ENCODE data around the gene SMARCAL1. TPM values are rescaled to one million over a fixed set of nuclear protein-coding genes. Genes with fewer than 3 reads are reported as not detected.

Gene SMARCAL1
- total and polyA plus RNA-seq, 2 of the 4 experiments (the other 2 are of a cell fraction): 13.6 to 21.0 TPM

- H3K79me1 ChIP-seq (ENCODE audit: low read depth in 1 of 2, low read length in 2 of 2): no peaks in the 10 kb centered on the region
- H3K27ac ChIP-seq (ENCODE audit: insufficient read depth, low read length): no peak overlapping the region
- no peaks in the 10 kb centered on the region for H3K4me1 ChIP-seq (ENCODE audit: control insufficient read depth, insufficient read depth, low read length)
- no peak overlapping the region for H2BK15ac ChIP-seq (ENCODE audit: low read depth, low read length)
- H2AK9ac ChIP-seq (replicated peaks; ENCODE audit: low read depth, low read length, poor library complexity): no peak overlapping the region
- H3K9ac ChIP-seq (ENCODE audit: low read depth, low read length): no peak overlapping the region
- no TSS peak for BruUV-seq (replicated peaks)
- peaks cover 51% of the 10 kb centered on the region for H3K36me3 ChIP-seq (ENCODE audit: control insufficient read depth, insufficient read depth, low read length)
- ATAC-seq (ENCODE audit: low read depth) (no peak), DNase-seq (no peak)
- H2AFZ ChIP-seq (replicated peaks; ENCODE audit: low read length, poor library complexity): no peak overlapping the region
- 91% methylated on average over 5 of the region's 7 CpGs; no CpG with 5 or more reads in 1 of the 2 experiments for WGBS, 2 experiments (ENCODE audit: extremely low coverage in 2 of 2, insufficient read length in 1 of 2)
- in situ Hi-C loops (cut with MboI; ENCODE audit: low sequenced_read_pairs) (no loop called here), dilution Hi-C loops (cut with HindIII; ENCODE audit: low sequenced_read_pairs, unreplicated experiment) (no loop called here), intact Hi-C loops (cut with micrococcal nuclease) (no loop called here)
- H3K4me3 ChIP-seq (ENCODE audit: insufficient read depth, low read depth, low read length): no peak overlapping the region
- H2BK20ac ChIP-seq (ENCODE audit: low read depth, low read length): no peak overlapping the region
- no peak for TF ChIP-seq SMC3 (IDR thresholded peaks at IDR 0.05; ENCODE audit: low read depth, low read length)
- peaks cover 6% of the 10 kb centered on the region; the same call in 1 of the 2 replicates for H3K9me1 ChIP-seq (ENCODE audit: insufficient read depth, low read length)
- ChIA-PET CTCF (interaction anchor here (0.6 kb wide), 1 partner anchor 47 kb away, joined by 5 read pairs; no protein-coding TSS in a partner anchor), POLR2A (ENCODE audit: unreplicated experiment) (no interaction called here)
- no peak overlapping the region for H4K8ac ChIP-seq (ENCODE audit: low read depth in 2 of 2, low read length in 2 of 2)
- no peak overlapping the region for H3K56ac ChIP-seq (ENCODE audit: extremely low read depth, insufficient read depth, low read length)
- H3K14ac ChIP-seq (replicated peaks; ENCODE audit: low read depth, low read length): no peak overlapping the region
- H4K91ac ChIP-seq (ENCODE audit: insufficient read depth, low read depth, low read length): no peak overlapping the region
- H2AK5ac ChIP-seq (ENCODE audit: low read depth, low read length): no peak overlapping the region
- H4K5ac ChIP-seq (ENCODE audit: low read depth, low read length): no peak overlapping the region
- H3K4ac ChIP-seq (ENCODE audit: low read depth, low read length): no peak overlapping the region
- H4K20me1 ChIP-seq (ENCODE audit: insufficient read depth, low read length): no peaks in the 10 kb centered on the region
- no peak overlapping the region for H3K23ac ChIP-seq (ENCODE audit: low read depth, low read length)
- no peak overlapping the region for H2BK5ac ChIP-seq (ENCODE audit: low read depth, low read length, poor library complexity, severe bottlenecking)
- no peak overlapping the region for H2BK120ac ChIP-seq (ENCODE audit: low read depth, low read length)
- H3K18ac ChIP-seq (ENCODE audit: low read depth, low read length): no peak overlapping the region
- H3K4me2 ChIP-seq (ENCODE audit: low read depth, low read length): no peak overlapping the region
- no peaks in the 10 kb centered on the region for H3K27me3 ChIP-seq (ENCODE audit: control insufficient read depth, insufficient read depth, low read length)
- H3K9me3 ChIP-seq (ENCODE audit: control insufficient read depth, insufficient read depth, low read length): peaks cover 2% of the 10 kb centered on the region
These were observed 38.5 kb downstream of the SMARCAL1 start for GRCh38 chr2:216450784-216451183.

All from IMR-90 (cell line).